HL-60 (cell line): Measurements from ENCODE around the gene EEIG2.

ENCODE experiments used
- DNase-seq, 2 experiments: peaks; one replicate each; pipeline ENCODE4 v3.0.0-alpha.2; 2010 to 2020; ENCODE audit warnings: low read depth in 1 of 2, low spot score in 1 of 2
- H3K27ac ChIP-seq: fragments of 250-450 bp; sonication (Bioruptor Pico); replicated peaks from 2 replicates; pipeline ENCODE4 v1.5.1; 2020; ENCODE audit warnings: mild to moderate bottlenecking, moderate library complexity
- H3K27me3 ChIP-seq: fragments of 250-450 bp; sonication (Bioruptor Pico); 2 replicates; pipeline ENCODE4 v1.5.1; 2021; ENCODE audit warnings: mild to moderate bottlenecking, moderate library complexity; ENCODE audit not compliant: insufficient read depth, poor library complexity, severe bottlenecking
- H3K4me3 ChIP-seq: replicated peaks from 2 replicates; pipeline ENCODE4 v1.5.1; 2011; ENCODE audit warnings: mild to moderate bottlenecking, control low read depth, low read length; ENCODE audit not compliant: insufficient read depth
- CTCF ChIP-seq: IDR thresholded peaks from one replicate; pipeline ENCODE4 v1.5.1; 2011; ENCODE audit warnings: low read length, control low read depth, inconsistent platforms; ENCODE audit not compliant: insufficient read depth
- GABPA ChIP-seq: IDR thresholded peaks from 2 replicates; pipeline ENCODE4 v1.6.1; 2012; ENCODE audit warnings: low read depth
- POLR2AphosphoS5 ChIP-seq: IDR thresholded peaks from 2 replicates; pipeline ENCODE4 v1.6.1; 2012; ENCODE audit warnings: low read depth
- REST ChIP-seq: IDR thresholded peaks from 2 replicates; pipeline ENCODE4 v1.6.1; 2012; ENCODE audit warnings: low read depth; ENCODE audit not compliant: insufficient replicate concordance
- SPI1 ChIP-seq: IDR thresholded peaks from 2 replicates; pipeline ENCODE4 v1.6.1; 2012; ENCODE audit warnings: low read depth, mild to moderate bottlenecking, borderline replicate concordance
- long read RNA-seq: library from polyadenylated mRNA; unstranded; transcript quantifications from one replicate; pipeline ENCODE4 v2.0.0, GENCODE V29; 2020

EEIG2 gene
- long read RNA-seq, partial matches to known transcripts: 5 of 5 reads
- long read RNA-seq, other reads (novel, unspliced or antisense): 0 of 5 reads

- peak within 1 kb of the TSS; percentile 50 for H3K27ac ChIP-seq
- peak; percentile 67 to 91 for DNase-seq
- no peaks in the 10 kb centered on the region for H3K27me3 ChIP-seq
- H3K4me3 ChIP-seq: peak within 1 kb of the TSS; percentile 68
- TF ChIP-seq POLR2AphosphoS5: no peak
- TF ChIP-seq GABPA: no peak
- peak; percentile 66 for TF ChIP-seq SPI1
- no peak for TF ChIP-seq REST
- peak; percentile 50 for TF ChIP-seq CTCF
Measured at GRCh38 chr1:108559215-108560186, at the start of gene EEIG2. EEIG2 (plus strand) TSS chr1:108560100; CDS start chr1:108560429, 329 bp downstream.

GRCh38 chr1:108511764-108512163 lies 48.1 kb upstream of the EEIG2 start:
- no peak for DNase-seq
- Histone ChIP-seq H3K27ac (no peak overlapping the region), H3K4me3 (no peak overlapping the region), H3K27me3 (peaks cover 2% of the 10 kb centered on the region)
- TF ChIP-seq POLR2AphosphoS5: no peak
- TF ChIP-seq REST: no peak
- no peak for TF ChIP-seq CTCF
- no peak for TF ChIP-seq GABPA
- TF ChIP-seq SPI1: no peak

- Histone ChIP-seq H3K27me3 (peaks cover 2% of the 10 kb centered on the region), H3K27ac (no peak overlapping the region), H3K4me3 (no peak overlapping the region)
- peak in 1 of 2 experiments; percentile 16 for DNase-seq
- TF ChIP-seq GABPA (no peak), CTCF (peak; percentile 60)
Measured at GRCh38 chr1:108512239-108513043, 47.5 kb upstream of the EEIG2 start.
